ENCODE measurements around the gene ZNF605.

GRCh38 chr12:132886529-132887477 is 69.3 kb downstream of the ZNF605 start:
- TF ChIP-seq CTCF (IDR thresholded peaks at IDR 0.05) (no peak), EZH2 (IDR thresholded peaks at IDR 0.05; ENCODE audit: borderline replicate concordance, insufficient read depth, low read depth, low read length, poor library complexity, severe bottlenecking) (no peak)

All from B cell (primary cell).